ENCODE results near the gene CEP131. TPM values are rescaled to one million over a fixed set of nuclear protein-coding genes. Genes with fewer than 3 reads are reported as not detected.

The CEP131 gene
- polyA plus RNA-seq, 1 donor from 2014 or later = 21.3 TPM

DNA sequence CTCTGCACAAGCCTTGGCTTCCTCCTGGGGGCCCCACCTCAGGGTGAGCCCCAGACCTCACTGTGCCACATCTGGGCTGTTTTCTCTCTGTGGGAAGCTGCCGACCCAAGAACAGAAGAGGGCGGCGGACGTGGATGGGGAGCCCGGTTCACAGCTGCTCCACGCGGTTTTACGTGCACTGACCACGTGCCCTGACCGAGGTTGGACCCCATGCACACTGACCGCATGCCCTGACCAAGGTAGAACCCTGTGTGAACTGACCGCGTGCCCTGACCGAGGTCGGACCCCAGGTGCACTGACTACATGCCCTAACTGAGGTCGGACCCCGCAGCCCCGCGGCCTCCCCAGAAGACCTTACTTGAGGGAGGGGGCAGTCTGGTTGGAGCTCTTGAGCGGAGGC, 19.6 kb downstream of the CEP131 start:
- no peak overlapping the region for H3K27ac ChIP-seq (ENCODE audit: low read length)
- H2AFZ ChIP-seq (ENCODE audit: low read depth, low read length) = no peak overlapping the region
- no peaks in the 10 kb centered on the region for H3K9me3 ChIP-seq (ENCODE audit: low read length)
- no peaks in the 10 kb centered on the region for H3K36me3 ChIP-seq (ENCODE audit: insufficient read depth, low read length)
- H3K27me3 ChIP-seq (ENCODE audit: insufficient read depth, low read depth, low read length) = no peaks in the 10 kb centered on the region
- no peaks in the 10 kb centered on the region for H3F3A ChIP-seq (ENCODE audit: insufficient read depth, low read length, poor library complexity, severe bottlenecking)
- H3K9ac ChIP-seq (ENCODE audit: low read length) = no peak overlapping the region
- no peak overlapping the region for H3K4me2 ChIP-seq (ENCODE audit: low read length)
- no peaks in the 10 kb centered on the region for H4K20me1 ChIP-seq (ENCODE audit: insufficient read depth)
- H3K4me3 ChIP-seq (ENCODE audit: low read length) = no peak overlapping the region
- no peaks in the 10 kb centered on the region for H3K79me2 ChIP-seq (replicated peaks; ENCODE audit: insufficient read depth, low read length)
- TF ChIP-seq POLR2AphosphoS5 (IDR thresholded peaks at IDR 0.05) = no peak
- TF ChIP-seq, protein P1, sequence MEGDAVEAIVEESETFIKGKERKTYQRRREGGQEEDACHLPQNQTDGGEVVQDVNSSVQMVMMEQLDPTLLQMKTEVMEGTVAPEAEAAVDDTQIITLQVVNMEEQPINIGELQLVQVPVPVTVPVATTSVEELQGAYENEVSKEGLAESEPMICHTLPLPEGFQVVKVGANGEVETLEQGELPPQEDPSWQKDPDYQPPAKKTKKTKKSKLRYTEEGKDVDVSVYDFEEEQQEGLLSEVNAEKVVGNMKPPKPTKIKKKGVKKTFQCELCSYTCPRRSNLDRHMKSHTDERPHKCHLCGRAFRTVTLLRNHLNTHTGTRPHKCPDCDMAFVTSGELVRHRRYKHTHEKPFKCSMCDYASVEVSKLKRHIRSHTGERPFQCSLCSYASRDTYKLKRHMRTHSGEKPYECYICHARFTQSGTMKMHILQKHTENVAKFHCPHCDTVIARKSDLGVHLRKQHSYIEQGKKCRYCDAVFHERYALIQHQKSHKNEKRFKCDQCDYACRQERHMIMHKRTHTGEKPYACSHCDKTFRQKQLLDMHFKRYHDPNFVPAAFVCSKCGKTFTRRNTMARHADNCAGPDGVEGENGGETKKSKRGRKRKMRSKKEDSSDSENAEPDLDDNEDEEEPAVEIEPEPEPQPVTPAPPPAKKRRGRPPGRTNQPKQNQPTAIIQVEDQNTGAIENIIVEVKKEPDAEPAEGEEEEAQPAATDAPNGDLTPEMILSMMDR (IDR thresholded peaks at IDR 0.05; ENCODE audit: poor library complexity, severe bottlenecking) = no peak
- no peak for TF ChIP-seq SMC3 (conservative IDR thresholded peaks at IDR 0.05; ENCODE audit: poor library complexity)
- TF ChIP-seq TAF1 (IDR thresholded peaks at IDR 0.05; ENCODE audit: low read depth) = no peak
- TF ChIP-seq, protein P2, sequence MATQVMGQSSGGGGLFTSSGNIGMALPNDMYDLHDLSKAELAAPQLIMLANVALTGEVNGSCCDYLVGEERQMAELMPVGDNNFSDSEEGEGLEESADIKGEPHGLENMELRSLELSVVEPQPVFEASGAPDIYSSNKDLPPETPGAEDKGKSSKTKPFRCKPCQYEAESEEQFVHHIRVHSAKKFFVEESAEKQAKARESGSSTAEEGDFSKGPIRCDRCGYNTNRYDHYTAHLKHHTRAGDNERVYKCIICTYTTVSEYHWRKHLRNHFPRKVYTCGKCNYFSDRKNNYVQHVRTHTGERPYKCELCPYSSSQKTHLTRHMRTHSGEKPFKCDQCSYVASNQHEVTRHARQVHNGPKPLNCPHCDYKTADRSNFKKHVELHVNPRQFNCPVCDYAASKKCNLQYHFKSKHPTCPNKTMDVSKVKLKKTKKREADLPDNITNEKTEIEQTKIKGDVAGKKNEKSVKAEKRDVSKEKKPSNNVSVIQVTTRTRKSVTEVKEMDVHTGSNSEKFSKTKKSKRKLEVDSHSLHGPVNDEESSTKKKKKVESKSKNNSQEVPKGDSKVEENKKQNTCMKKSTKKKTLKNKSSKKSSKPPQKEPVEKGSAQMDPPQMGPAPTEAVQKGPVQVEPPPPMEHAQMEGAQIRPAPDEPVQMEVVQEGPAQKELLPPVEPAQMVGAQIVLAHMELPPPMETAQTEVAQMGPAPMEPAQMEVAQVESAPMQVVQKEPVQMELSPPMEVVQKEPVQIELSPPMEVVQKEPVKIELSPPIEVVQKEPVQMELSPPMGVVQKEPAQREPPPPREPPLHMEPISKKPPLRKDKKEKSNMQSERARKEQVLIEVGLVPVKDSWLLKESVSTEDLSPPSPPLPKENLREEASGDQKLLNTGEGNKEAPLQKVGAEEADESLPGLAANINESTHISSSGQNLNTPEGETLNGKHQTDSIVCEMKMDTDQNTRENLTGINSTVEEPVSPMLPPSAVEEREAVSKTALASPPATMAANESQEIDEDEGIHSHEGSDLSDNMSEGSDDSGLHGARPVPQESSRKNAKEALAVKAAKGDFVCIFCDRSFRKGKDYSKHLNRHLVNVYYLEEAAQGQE (IDR thresholded peaks at IDR 0.05; ENCODE audit: borderline replicate concordance) = no peak
- no peak for TF ChIP-seq EZH2 (IDR thresholded peaks at IDR 0.05; ENCODE audit: borderline replicate concordance, insufficient read depth, low read length, poor library complexity, severe bottlenecking)
- TF ChIP-seq MXI1 (conservative IDR thresholded peaks at IDR 0.05; ENCODE audit: poor library complexity, severe bottlenecking) = no peak
- no peak for TF ChIP-seq EP300 (conservative IDR thresholded peaks at IDR 0.05; ENCODE audit: poor library complexity, severe bottlenecking)
- no peak for TF ChIP-seq RAD21 (conservative IDR thresholded peaks at IDR 0.05)
- H3K9me2 ChIP-seq (ENCODE audit: insufficient read depth, low read length) = no peaks in the 10 kb centered on the region

- Histone ChIP-seq H2AFZ (ENCODE audit: low read depth, low read length) (no peak overlapping the region), H3K27me3 (ENCODE audit: insufficient read depth, low read depth, low read length) (no peaks in the 10 kb centered on the region), H3K9ac (ENCODE audit: low read length) (no peak overlapping the region), H3K4me2 (ENCODE audit: low read length) (no peak overlapping the region), H3F3A (ENCODE audit: insufficient read depth, low read length, poor library complexity, severe bottlenecking) (no peaks in the 10 kb centered on the region), H3K27ac (ENCODE audit: low read length) (no peak overlapping the region), H3K9me2 (ENCODE audit: insufficient read depth, low read length) (no peaks in the 10 kb centered on the region), H3K36me3 (ENCODE audit: insufficient read depth, low read length) (no peaks in the 10 kb centered on the region), H3K4me3 (ENCODE audit: low read length) (no peak overlapping the region), H3K79me2 (replicated peaks; ENCODE audit: insufficient read depth, low read length) (no peaks in the 10 kb centered on the region), H4K20me1 (ENCODE audit: insufficient read depth) (no peaks in the 10 kb centered on the region), H3K9me3 (ENCODE audit: low read length) (no peaks in the 10 kb centered on the region)
- TF ChIP-seq EZH2 (IDR thresholded peaks at IDR 0.05; ENCODE audit: borderline replicate concordance, insufficient read depth, low read length, poor library complexity, severe bottlenecking) = no peak
- TF ChIP-seq MXI1 (conservative IDR thresholded peaks at IDR 0.05; ENCODE audit: poor library complexity, severe bottlenecking) = no peak
- TF ChIP-seq, protein P1 (IDR thresholded peaks at IDR 0.05; ENCODE audit: poor library complexity, severe bottlenecking) = no peak
- no peak for TF ChIP-seq TAF1 (IDR thresholded peaks at IDR 0.05; ENCODE audit: low read depth)
- TF ChIP-seq EP300 (conservative IDR thresholded peaks at IDR 0.05; ENCODE audit: poor library complexity, severe bottlenecking) = no peak
- TF ChIP-seq RAD21 (conservative IDR thresholded peaks at IDR 0.05) = no peak
- TF ChIP-seq, protein P2 (IDR thresholded peaks at IDR 0.05; ENCODE audit: borderline replicate concordance) = no peak
- TF ChIP-seq POLR2AphosphoS5 (IDR thresholded peaks at IDR 0.05) = no peak
- no peak for TF ChIP-seq SMC3 (conservative IDR thresholded peaks at IDR 0.05; ENCODE audit: poor library complexity)
These were observed 20.4 kb downstream of the CEP131 start for GRCh38 chr17:81202318-81202717.
